ENCODE measurements around the gene EIF5AL1. TPM values are rescaled to one million over a fixed set of nuclear protein-coding genes. Genes with fewer than 3 reads are reported as not detected.

The EIF5AL1 gene
- total RNA-seq, 4 donors from 2014 or later = 0.17 to 0.19 TPM; not detected in 2

DNA sequence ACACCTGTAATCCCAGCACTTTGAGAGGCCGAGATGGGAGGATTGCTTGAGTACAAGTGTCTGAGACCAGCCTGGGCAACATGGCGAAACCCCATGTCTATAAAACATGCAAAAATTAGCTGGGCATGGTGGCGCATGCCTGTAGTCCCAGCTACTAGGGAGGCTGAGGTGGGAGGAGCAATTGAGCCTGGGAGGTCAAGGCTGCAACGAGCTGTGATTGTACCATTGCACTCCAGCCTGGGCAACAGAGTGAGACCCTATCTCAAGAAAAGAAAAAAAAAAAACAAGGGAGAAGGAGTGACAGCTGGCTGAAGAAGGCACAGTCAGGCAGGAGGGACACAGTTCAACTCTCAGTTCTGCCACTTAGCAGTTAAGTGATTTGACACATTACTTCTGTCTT lies 40.6 kb upstream of the EIF5AL1 start:
- TF ChIP-seq, protein P1, sequence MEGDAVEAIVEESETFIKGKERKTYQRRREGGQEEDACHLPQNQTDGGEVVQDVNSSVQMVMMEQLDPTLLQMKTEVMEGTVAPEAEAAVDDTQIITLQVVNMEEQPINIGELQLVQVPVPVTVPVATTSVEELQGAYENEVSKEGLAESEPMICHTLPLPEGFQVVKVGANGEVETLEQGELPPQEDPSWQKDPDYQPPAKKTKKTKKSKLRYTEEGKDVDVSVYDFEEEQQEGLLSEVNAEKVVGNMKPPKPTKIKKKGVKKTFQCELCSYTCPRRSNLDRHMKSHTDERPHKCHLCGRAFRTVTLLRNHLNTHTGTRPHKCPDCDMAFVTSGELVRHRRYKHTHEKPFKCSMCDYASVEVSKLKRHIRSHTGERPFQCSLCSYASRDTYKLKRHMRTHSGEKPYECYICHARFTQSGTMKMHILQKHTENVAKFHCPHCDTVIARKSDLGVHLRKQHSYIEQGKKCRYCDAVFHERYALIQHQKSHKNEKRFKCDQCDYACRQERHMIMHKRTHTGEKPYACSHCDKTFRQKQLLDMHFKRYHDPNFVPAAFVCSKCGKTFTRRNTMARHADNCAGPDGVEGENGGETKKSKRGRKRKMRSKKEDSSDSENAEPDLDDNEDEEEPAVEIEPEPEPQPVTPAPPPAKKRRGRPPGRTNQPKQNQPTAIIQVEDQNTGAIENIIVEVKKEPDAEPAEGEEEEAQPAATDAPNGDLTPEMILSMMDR (IDR thresholded peaks at IDR 0.05; ENCODE audit: low read depth) = no peak

DNA sequence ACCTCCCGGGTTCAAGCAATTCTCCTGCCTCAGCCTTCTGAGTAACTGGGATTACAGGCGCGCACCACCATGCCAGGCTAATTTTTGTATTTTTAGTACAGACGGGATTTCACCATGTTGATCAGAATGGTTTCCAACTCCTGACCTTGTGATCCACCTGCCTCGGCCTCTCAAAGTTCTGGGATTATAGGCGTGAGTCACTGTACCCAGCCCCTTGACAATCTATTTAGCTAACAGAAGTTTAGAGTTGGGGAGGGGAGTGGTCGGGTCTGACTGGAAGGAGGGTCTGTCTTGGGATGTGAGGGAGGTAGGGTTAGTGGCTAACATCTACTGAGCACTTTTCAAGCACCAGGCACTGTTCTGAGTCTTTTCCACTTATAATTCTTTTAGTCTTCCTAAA lies 39.9 kb upstream of the EIF5AL1 start:
- TF ChIP-seq, protein P1 (IDR thresholded peaks at IDR 0.05; ENCODE audit: low read depth) = no peak

DNA sequence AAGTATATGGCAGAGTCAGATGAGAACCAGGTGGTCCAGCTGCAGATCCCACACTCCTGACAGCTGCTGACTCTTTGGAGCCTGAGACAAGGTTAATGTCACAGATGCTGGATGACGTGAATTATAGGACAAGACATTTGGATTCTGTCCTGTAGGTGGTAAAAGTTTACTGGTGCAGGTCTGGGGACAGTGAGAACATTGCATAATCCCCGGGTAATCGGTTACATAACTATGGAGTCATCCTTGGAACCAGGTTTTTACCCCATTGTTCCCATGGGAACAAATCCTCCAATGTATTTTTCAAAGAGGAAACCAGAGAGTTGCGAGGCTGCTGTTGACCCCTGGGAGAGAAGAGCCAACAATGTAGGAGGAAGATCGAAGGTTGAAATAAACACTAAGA lies 39.4 kb upstream of the EIF5AL1 start:
- TF ChIP-seq, protein P1 (IDR thresholded peaks at IDR 0.05; ENCODE audit: low read depth) = no peak

DNA sequence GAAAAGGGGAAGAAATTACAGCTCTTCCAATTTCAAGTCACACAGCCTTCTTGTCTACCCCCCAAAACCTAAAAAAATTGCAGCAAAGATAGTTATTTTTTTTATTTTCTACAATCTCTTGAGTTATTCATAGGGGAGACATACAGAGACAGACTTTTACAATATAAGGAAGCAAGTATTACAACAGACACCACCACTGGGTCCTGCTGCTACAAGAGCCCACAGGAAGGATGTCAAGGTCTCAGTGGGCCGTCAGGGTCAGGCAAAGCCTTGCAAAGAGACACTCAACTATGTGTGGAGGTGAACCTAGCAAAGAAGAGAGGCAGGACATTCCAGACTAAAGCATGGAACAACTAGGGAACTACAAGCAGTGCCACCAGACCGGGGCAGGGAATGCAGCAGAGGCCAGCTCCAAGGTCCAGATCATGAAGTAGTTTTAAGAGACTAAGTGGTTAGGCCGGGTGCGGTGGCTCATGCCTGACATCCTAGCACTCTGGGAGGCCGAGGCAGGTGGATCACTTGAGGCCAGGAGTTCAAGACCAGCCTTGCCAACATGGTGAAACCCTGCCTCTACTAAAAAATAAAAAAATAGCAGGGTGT lies 38.7 kb upstream of the EIF5AL1 start:
- TF ChIP-seq, protein P1 (IDR thresholded peaks at IDR 0.05; ENCODE audit: low read depth) = no peak

DNA sequence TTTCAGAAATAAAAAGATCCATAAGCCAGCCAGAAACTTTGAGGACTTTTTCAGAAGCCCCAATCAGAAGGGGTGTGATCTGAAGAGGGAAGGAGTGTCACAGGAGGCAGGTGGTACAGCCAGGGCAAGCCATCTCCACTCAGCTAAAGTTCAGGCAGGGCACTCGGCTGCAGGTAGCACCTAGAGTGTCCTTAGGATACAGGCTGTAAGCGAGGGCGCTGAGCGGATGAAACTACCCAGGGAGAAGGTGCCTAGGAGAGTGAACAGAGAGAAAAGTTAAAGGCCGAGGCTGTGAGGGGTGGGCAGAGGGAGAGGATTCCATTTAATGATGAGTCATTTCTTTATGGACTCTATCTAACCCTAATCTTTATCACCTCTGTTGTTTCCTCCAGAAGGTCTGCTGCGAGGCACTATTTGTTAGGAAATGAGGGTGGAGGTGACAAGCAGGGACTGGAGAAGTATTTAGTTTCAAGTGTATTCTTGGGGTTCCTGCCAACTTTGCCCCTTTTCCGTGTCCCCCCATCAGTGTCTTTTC lies 37.1 kb upstream of the EIF5AL1 start:
- TF ChIP-seq, protein P1 (IDR thresholded peaks at IDR 0.05; ENCODE audit: low read depth) = no peak

DNA sequence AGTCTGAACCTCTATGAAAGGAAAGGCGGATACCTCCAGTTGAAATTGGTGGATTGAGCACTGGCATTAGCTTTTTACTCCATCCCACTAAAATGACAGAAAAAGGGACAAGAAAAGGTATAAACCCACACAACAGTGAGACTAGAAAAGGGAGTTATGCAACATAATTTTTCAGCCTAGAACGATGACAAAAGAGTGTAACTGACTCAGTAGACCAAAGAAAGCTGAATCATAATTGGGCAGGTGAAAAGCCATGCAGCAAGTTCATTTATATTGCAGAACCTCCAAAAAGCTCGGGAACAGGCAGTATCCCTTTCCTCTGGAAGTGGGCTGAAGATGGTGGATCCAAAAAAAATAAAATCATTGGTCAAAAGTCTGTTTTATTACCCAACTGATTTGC lies 36.5 kb upstream of the EIF5AL1 start:
- TF ChIP-seq, protein P1 (IDR thresholded peaks at IDR 0.05; ENCODE audit: low read depth) = no peak

DNA sequence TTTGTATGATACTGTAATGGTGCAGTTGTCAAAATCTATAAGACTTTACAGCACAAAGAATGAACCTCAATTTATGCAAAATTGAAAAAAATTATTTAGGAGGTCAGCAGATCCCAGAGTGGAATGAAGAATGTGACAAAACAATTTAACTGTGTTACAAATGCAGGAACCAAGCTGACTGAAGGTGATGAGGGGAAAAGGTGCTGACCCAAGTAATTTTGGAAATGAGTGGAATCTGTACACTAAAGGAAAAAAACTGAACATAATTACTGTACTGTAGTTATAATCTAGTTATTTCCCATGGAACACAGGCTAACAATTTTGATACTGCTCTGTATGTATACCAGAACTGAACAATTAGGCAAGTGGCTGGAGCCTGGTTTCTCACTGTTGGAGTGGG lies 35.7 kb upstream of the EIF5AL1 start:
- TF ChIP-seq, protein P1 (IDR thresholded peaks at IDR 0.05; ENCODE audit: low read depth) = no peak
